A673 (cell line): Measurements from ENCODE around the gene MND1. TPM values are rescaled to one million over a fixed set of nuclear protein-coding genes. Genes with fewer than 3 reads are reported as not detected.

Experiments
- BruUV-seq: library from RNA; stranded (reverse); fragments of 400-500 nt; replicated peaks from 2 replicates; lab custom pipeline; 2021; lab: Mats Ljungman, UMichigan
- CTCF ChIA-PET: fragments of 300-600 bp; sonication (Branson Sonifier 250); formaldehyde crosslinking; loops from one replicate; lab custom pipeline; 2022; ENCODE audit warnings: antibody characterized with exemption; lab: Charles Lee
- POLR2A ChIA-PET: fragments of 300-600 bp; sonication (Branson Sonifier 250); formaldehyde crosslinking; loops from one replicate; lab custom pipeline; 2022; ENCODE audit warnings: antibody characterized with exemption; ENCODE audit not compliant: low non-redundant PET; lab: Charles Lee
- DNase-seq: peaks from one replicate; pipeline ENCODE4 v3.0.0-alpha.2; 2015; ENCODE audit warnings: low spot score
- H3K27ac ChIP-seq: fragments of 200-600 bp; sonication (generic); 2 replicates; pipeline ENCODE4 v1.5.1; 2016; ENCODE audit warnings: mixed run types, low read depth, mild to moderate bottlenecking, mixed read lengths, antibody characterized with exemption, low read length; ENCODE audit not compliant: poor library complexity, severe bottlenecking
- H3K27me3 ChIP-seq: fragments of 200-600 bp; sonication (generic); replicated peaks from 2 replicates; pipeline ENCODE4 v1.6.1; 2017; ENCODE audit warnings: mixed run types, low read depth, mild to moderate bottlenecking, mixed read lengths, antibody characterized with exemption, low read length; ENCODE audit not compliant: insufficient read depth, poor library complexity
- H3K36me3 ChIP-seq: fragments of 200-600 bp; sonication (generic); 2 replicates; pipeline ENCODE4 v1.6.1; 2016; ENCODE audit warnings: mixed run types, mild to moderate bottlenecking, mixed read lengths, antibody characterized with exemption, low read length; ENCODE audit not compliant: insufficient read depth, poor library complexity, severe bottlenecking
- H3K4me1 ChIP-seq: fragments of 200-600 bp; sonication (generic); 2 replicates; pipeline ENCODE4 v1.6.1; 2017; ENCODE audit warnings: mixed run types, mild to moderate bottlenecking, mixed read lengths, antibody characterized with exemption, low read length; ENCODE audit not compliant: insufficient read depth, poor library complexity, severe bottlenecking
- H3K4me3 ChIP-seq: fragments of 200-600 bp; sonication (generic); 2 replicates; pipeline ENCODE4 v1.5.1; 2016; ENCODE audit warnings: low read depth, mixed run types, mild to moderate bottlenecking, mixed read lengths, low read length; ENCODE audit not compliant: poor library complexity, severe bottlenecking
- H3K9me3 ChIP-seq: fragments of 200-600 bp; sonication (generic); 2 replicates; pipeline ENCODE4 v1.6.1; 2016; ENCODE audit warnings: mixed run types, low read depth, mild to moderate bottlenecking, mixed read lengths, antibody characterized with exemption, low read length; ENCODE audit not compliant: poor library complexity, severe bottlenecking
- EZH2 ChIP-seq: fragments of 200-600 bp; sonication (generic); IDR thresholded peaks from 2 replicates; pipeline ENCODE4 v1.6.1; 2017; ENCODE audit warnings: borderline replicate concordance, low read depth, mild to moderate bottlenecking, mixed read lengths, antibody characterized with exemption, low read length; ENCODE audit not compliant: poor library complexity, severe bottlenecking
- intact Hi-C: fragments of 100-400 bp; cut with micrococcal nuclease; formaldehyde crosslinking; loops from one replicate; pipeline ENCODE4 v1.10.0; 2022; ENCODE audit not compliant: unreplicated experiment
- total RNA-seq: library from RNA; stranded (reverse); gene quantifications from 2 replicates; pipeline ENCODE4 v1.2.3, GENCODE V29; 2021
- TF ChIP-seq, protein P1 (sequence below): fragments of 300-800, 200-600 bp; sonication (generic); conservative IDR thresholded peaks from 2 replicates; pipeline ENCODE4 v1.5.1; 2017; ENCODE audit warnings: low read depth, mild to moderate bottlenecking, antibody characterized with exemption, low read length, moderate library complexity, mixed read lengths

The MND1 gene
- total RNA-seq, 1 experiment from 2014 or later, result 43.7 TPM

DNA sequence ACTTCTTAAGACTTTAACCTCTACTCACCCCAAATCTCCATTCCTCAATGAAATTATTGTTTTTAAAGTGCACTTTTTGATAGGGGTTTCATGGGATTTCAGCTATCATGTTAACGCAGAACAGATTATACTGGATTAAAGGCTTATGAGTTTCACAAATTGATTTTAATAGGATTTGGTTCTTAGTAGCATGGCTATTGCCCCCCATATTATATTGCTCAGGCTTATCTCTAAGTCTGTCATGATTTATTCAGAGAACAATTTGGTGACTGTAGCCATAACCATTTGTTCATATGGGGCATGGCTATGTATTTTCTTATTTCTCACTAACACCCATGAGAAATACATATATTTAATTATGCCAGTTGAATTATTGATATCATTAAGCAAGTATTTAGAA lies 57.0 kb downstream of the MND1 start:
- no peak for DNase-seq
- ChIA-PET POLR2A (no interaction called here), CTCF (no interaction called here)
- no peaks in the 10 kb centered on the region for H3K27me3 ChIP-seq
- no peak overlapping the region for H3K4me3 ChIP-seq
- BruUV-seq, result no TSS peak
- H3K9me3 ChIP-seq, result no peaks in the 10 kb centered on the region
- intact Hi-C loops, result no loop called here
- no peak for TF ChIP-seq EZH2
- TF ChIP-seq, protein P1, sequence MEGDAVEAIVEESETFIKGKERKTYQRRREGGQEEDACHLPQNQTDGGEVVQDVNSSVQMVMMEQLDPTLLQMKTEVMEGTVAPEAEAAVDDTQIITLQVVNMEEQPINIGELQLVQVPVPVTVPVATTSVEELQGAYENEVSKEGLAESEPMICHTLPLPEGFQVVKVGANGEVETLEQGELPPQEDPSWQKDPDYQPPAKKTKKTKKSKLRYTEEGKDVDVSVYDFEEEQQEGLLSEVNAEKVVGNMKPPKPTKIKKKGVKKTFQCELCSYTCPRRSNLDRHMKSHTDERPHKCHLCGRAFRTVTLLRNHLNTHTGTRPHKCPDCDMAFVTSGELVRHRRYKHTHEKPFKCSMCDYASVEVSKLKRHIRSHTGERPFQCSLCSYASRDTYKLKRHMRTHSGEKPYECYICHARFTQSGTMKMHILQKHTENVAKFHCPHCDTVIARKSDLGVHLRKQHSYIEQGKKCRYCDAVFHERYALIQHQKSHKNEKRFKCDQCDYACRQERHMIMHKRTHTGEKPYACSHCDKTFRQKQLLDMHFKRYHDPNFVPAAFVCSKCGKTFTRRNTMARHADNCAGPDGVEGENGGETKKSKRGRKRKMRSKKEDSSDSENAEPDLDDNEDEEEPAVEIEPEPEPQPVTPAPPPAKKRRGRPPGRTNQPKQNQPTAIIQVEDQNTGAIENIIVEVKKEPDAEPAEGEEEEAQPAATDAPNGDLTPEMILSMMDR, result no peak
- H3K4me1 ChIP-seq, result no peaks in the 10 kb centered on the region
- H3K36me3 ChIP-seq, result peaks cover 5% of the 10 kb centered on the region
- H3K27ac ChIP-seq, result no peak overlapping the region

DNA sequence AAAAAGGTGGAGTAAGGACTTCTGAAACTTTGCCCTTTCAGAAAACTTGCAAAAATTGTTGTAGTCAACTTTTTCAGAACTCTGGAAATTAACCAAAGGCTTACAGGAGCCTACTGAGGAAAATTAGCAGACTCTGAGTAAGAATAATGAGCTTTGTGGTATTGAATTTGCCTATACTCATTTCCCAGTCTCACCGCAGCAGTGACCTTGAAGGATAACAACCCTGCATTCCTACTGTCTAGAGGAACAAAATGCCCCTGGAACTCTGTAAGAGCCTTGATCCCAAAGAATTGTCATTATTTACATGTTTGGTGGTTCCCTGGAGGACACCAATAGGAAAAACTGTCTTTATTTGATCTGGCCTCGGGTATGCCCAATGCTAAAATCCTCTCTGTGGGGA lies 57.9 kb downstream of the MND1 start:
- TF ChIP-seq, protein P1, result no peak
- TF ChIP-seq EZH2, result no peak
- POLR2A ChIA-PET, result no interaction called here
- no peak overlapping the region for H3K27ac ChIP-seq
- H3K36me3 ChIP-seq, result peaks cover 5% of the 10 kb centered on the region
- BruUV-seq, result no TSS peak
- DNase-seq, result no peak
- CTCF ChIA-PET, result no interaction called here
- intact Hi-C loops, result no loop called here
- no peaks in the 10 kb centered on the region for H3K4me1 ChIP-seq
- H3K4me3 ChIP-seq, result no peak overlapping the region
- H3K9me3 ChIP-seq, result no peaks in the 10 kb centered on the region
- no peaks in the 10 kb centered on the region for H3K27me3 ChIP-seq

- no peak for DNase-seq
- ChIA-PET POLR2A (no interaction called here), CTCF (interaction anchor here (0.7 kb wide), 1 partner anchor 24 kb away, joined by 3 read pairs; no protein-coding TSS in a partner anchor)
- peaks cover 5% of the 10 kb centered on the region for H3K36me3 ChIP-seq
- no peak for TF ChIP-seq EZH2
- TF ChIP-seq, protein P1, result no peak
- intact Hi-C loops, result no loop called here
- no TSS peak for BruUV-seq
- no peaks in the 10 kb centered on the region for H3K27me3 ChIP-seq
- H3K9me3 ChIP-seq, result no peaks in the 10 kb centered on the region
- H3K4me3 ChIP-seq, result no peak overlapping the region
- H3K4me1 ChIP-seq, result no peaks in the 10 kb centered on the region
- H3K27ac ChIP-seq, result no peak overlapping the region
Observed at GRCh38 chr4:153403726-153404125, 59.2 kb downstream of the MND1 start.
